GM13976 (cell line): ENCODE results near the gene ARHGDIG.
A peak's percentile ranks its signal among the peaks of the same experiment; 100 is the strongest.

ENCODE experiments used
- DNase-seq: peaks from one replicate; pipeline ENCODE4 v3.0.0; 2012; ENCODE audit warnings: low spot score
- CTCF ChIP-seq: IDR thresholded peaks from 2 replicates; pipeline ENCODE4 v1.5.1; 2012; ENCODE audit warnings: borderline replicate concordance, mild to moderate bottlenecking; ENCODE audit not compliant: insufficient read depth; ENCODE audit errors: extremely low read depth, missing control alignments, control extremely low read depth
- in situ Hi-C: fragments of 300-500 bp; cut with MboI; formaldehyde crosslinking; loops from one replicate; pipeline ENCODE4 v1.12.0; 2022; ENCODE audit warnings: low sequenced_read_pairs, mixed read lengths, inconsistent platforms; ENCODE audit not compliant: unreplicated experiment

The ARHGDIG gene

GRCh38 chr16:307691-308312 is 27.4 kb downstream of the ARHGDIG start:
- no peak for DNase-seq
- in situ Hi-C loops = no loop called here

GRCh38 chr16:309476-309875 is 29.1 kb downstream of the ARHGDIG start:
- in situ Hi-C loops = no loop called here
- DNase-seq = peak; percentile 65
- no peak for TF ChIP-seq CTCF

More at GRCh38 chr16:307691-308312, 27.4 kb downstream of the ARHGDIG start:
- no peak for TF ChIP-seq CTCF

GRCh38 chr16:311725-312124 is 31.3 kb downstream of the ARHGDIG start:
- in situ Hi-C loops = no loop called here
- DNase-seq = no peak
- TF ChIP-seq CTCF = no peak

GRCh38 chr16:314351-314750 is 34.0 kb downstream of the ARHGDIG start:
- no peak for DNase-seq
- in situ Hi-C loops = no loop called here
- TF ChIP-seq CTCF = no peak

- in situ Hi-C loops = no loop called here
- TF ChIP-seq CTCF = no peak
- no peak for DNase-seq
Observed at GRCh38 chr16:314795-315299, 34.5 kb downstream of the ARHGDIG start.

- no peak for TF ChIP-seq CTCF
- DNase-seq = no peak
- in situ Hi-C loops = no loop called here
Observed at GRCh38 chr16:316741-317464, 36.5 kb downstream of the ARHGDIG start.
